Central memory CD8-positive, alpha-beta T cell (primary cell): ENCODE data around the gene MAMDC2.
"Not testable (repeated sequence)": the region's sequence is repeated elsewhere in the genome, so short reads cannot be mapped to it uniquely, and the experiment has no call there.

Experiments
- ATAC-seq: fragments of 150-1000 bp; cut with Tn5 transposase; replicated peaks from 2 replicates; pipeline ENCODE4 v1.10.0; 2022; ENCODE audit warnings: mild to moderate bottlenecking, moderate FRiP score, moderate number of reproducible peaks; ENCODE audit not compliant: poor library complexity, severe bottlenecking; ENCODE audit errors: extremely low read depth
- DNase-seq, 2 donors: peaks; one replicate each; pipeline ENCODE4 v3.0.0; 2021; ENCODE audit warnings: low spot score in 2 of 2
- H3K27ac Mint-ChIP-seq: one replicate; pipeline ENCODE4 v1.8.0; 2022; ENCODE audit warnings: low read depth, mild to moderate bottlenecking, moderate library complexity, mixed read lengths
- H3K27me3 Mint-ChIP-seq: one replicate; pipeline ENCODE4 v1.8.0; 2022; ENCODE audit warnings: mixed read lengths
- H3K36me3 Mint-ChIP-seq: one replicate; pipeline ENCODE4 v1.8.0; 2022; ENCODE audit warnings: mild to moderate bottlenecking, moderate library complexity, mixed read lengths; ENCODE audit not compliant: insufficient read depth
- H3K4me1 Mint-ChIP-seq: one replicate; pipeline ENCODE4 v1.8.0; 2022; ENCODE audit warnings: mixed read lengths
- H3K4me3 Mint-ChIP-seq: one replicate; pipeline ENCODE4 v1.8.0; 2022; ENCODE audit warnings: mild to moderate bottlenecking, moderate library complexity, mixed read lengths
- H3K9me3 Mint-ChIP-seq: one replicate; pipeline ENCODE4 v1.8.0; 2022; ENCODE audit warnings: mixed read lengths

MAMDC2 gene

DNA sequence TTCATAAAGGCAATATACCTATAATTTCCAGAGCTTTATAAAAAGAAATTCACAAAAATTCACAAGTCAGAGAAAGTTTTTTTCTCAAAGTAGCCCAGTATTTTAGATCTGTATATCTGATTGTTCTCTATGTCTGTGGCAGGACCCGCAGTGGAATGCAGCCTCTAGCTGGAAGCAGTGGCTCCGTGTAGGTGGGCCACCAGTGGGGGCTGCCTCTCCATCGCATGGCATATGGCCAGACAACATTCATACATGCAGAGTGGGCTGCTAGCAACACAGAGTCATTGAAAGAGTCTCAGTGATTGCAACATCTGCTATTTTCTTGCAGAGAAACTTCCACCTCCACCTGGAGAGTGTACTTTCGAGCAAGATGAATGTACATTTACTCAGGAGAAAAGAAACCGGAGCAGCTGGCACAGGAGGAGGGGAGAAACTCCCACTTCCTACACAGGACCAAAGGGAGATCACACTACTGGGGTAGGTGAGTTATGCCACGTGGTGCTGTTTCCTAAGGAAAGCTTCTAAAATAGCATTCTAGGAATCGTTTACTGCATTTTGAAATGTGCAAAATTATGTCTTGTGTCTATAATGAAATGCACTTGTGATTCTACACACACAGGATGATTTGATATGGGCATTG, 126.6 kb downstream of the MAMDC2 start:
- DNase-seq (no peak), ATAC-seq (no peak)
- Mint-ChIP-seq H3K27me3 (peaks cover 20% of the 10 kb centered on the region), H3K27ac (no peak overlapping the region), H3K4me1 (no peaks in the 10 kb centered on the region), H3K4me3 (no peak overlapping the region), H3K36me3 (no peaks in the 10 kb centered on the region), H3K9me3 (no peaks in the 10 kb centered on the region)

DNA sequence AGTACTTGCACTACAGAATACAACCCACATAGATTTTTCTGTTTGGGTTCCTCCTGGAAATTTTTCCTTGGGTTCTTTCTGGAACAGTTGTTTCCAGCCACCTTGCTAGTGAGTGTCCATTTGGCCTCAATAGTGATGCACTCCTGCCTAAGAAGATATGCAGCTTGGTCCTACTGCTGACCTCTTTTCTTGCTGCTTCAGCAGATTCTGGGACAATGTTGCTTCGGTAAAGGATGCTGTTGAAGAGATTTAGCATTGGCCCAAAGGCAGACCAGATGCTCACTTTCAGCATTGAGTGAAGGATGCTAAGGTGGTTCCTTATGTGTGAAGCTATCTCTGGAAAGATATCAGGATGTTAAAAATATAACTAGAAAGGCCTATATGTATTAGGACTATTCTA, 128.9 kb downstream of the MAMDC2 start:
- Mint-ChIP-seq H3K27me3 (peaks cover 20% of the 10 kb centered on the region), H3K27ac (no peak overlapping the region), H3K9me3 (no peaks in the 10 kb centered on the region), H3K36me3 (no peaks in the 10 kb centered on the region), H3K4me3 (no peak overlapping the region), H3K4me1 (no peaks in the 10 kb centered on the region)
- ATAC-seq (no peak), DNase-seq (no peak)

DNA sequence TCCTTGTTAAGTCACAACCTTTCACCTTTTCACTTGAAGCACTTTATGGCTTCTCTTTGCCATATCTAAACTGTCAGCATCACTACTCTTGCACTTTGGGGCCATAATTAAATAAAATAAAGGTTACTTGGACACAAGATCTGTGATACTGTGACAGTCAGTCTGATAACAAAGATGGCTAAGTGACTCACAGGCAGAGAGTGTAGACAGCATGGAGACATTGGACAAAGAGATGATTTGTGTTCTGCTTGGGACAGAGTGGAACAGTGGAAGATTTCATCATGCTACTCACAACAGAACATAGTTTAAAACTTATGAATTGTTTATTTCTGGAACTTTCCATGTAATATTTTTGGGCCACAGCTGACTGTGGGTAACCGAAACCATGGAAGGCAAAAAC, 133.5 kb downstream of the MAMDC2 start:
- Mint-ChIP-seq H3K4me3 (no peak overlapping the region), H3K27ac (no peak overlapping the region), H3K27me3 (peaks cover 9% of the 10 kb centered on the region), H3K36me3 (no peaks in the 10 kb centered on the region), H3K4me1 (no peaks in the 10 kb centered on the region), H3K9me3 (peaks cover 5% of the 10 kb centered on the region)
- DNase-seq (no peak), ATAC-seq (no peak)

DNA sequence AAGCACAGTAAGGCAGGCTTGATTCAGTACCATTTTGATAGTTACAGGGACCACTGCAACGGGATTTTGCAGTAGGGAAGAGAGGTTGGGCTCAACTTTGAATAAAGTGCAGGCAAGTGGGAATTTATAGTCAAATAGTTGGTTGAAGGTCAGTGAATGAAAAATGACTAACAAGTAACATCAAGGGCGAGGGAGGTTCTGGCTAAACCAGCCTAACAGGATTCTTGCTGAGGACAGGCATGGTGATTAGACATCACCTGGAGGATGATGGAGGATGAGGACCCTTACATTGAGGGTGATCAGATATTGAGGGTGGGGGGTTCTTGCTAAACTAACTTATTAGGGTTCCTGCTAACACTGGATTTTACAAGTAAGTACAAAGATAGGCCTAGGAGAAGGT, 149.1 kb downstream of the MAMDC2 start:
- H3K36me3 Mint-ChIP-seq = no peaks in the 10 kb centered on the region
- no peak for DNase-seq

DNA sequence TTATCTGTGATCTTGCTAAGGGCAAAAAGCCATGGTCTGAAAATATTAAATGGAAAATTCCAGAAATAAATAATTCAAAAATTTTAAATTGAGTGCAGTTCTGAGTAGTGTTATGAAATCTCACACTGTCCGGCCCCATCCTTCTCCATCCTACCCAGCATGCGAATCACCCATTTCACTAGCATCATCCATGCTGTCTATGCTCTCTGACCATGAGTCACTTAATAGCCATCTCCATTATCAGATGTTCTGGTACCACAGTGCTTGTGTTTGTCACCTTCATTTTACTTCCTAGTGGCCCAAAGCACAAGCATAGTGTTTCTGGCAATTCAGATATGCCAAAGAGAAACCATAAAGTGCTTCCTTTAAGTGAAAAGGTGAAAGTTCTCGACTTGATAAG, 151.8 kb downstream of the MAMDC2 start:
- Mint-ChIP-seq H3K4me3 (no peak overlapping the region), H3K27me3 (peaks cover 37% of the 10 kb centered on the region), H3K27ac (no peak overlapping the region), H3K36me3 (no peaks in the 10 kb centered on the region), H3K4me1 (no peaks in the 10 kb centered on the region), H3K9me3 (no peaks in the 10 kb centered on the region)
- ATAC-seq = no peak
- no peak for DNase-seq

More for the DNA sequence above, 149.1 kb downstream of the MAMDC2 start:
- Mint-ChIP-seq H3K4me1 (no peaks in the 10 kb centered on the region), H3K4me3 (no peak overlapping the region), H3K9me3 (peaks cover 6% of the 10 kb centered on the region), H3K27me3 (peaks cover 50% of the 10 kb centered on the region), H3K27ac (no peak overlapping the region)
- no peak for ATAC-seq

DNA sequence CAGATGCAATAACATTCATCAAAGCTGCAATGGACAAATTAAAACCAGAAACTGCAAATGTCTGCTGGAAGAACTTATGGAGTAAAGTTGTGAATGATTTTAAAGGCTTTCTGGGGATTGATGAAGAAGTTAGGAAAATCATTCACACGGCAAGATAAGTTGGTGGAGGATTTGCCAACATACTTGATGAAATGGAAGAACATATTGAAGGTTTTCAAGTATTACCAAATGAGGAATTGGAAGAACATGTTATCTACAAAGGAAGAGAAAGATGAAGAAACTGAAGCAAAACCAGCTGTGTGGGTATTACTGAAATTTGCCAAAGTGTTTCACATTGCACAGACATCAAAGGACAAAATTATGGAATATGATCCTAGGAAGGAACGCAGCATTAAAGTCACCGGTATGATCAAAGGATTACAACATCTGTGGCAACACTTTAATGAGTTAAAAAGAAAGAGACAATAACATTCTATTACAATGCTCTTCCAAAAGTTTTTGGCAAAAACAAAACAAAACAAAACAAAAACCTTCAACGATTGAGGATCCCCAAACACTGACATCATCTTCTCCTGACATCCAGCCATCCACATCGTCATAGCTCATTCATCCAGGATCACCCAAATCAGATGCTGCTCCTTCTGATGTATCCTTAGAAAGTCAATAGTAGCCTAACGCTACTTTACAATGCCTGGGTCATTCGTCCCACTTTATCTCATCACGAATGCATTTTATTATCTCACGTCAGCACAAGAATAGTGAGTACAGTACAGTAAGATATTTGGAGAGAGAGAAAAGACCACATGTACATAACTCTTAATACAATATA, 153.8 kb downstream of the MAMDC2 start:
- ATAC-seq (no peak), DNase-seq (no peak)
- Mint-ChIP-seq H3K9me3 (no peaks in the 10 kb centered on the region), H3K36me3 (no peaks in the 10 kb centered on the region), H3K4me1 (no peaks in the 10 kb centered on the region), H3K4me3 (no peak overlapping the region), H3K27me3 (peaks cover 24% of the 10 kb centered on the region), H3K27ac (no peak overlapping the region)

DNA sequence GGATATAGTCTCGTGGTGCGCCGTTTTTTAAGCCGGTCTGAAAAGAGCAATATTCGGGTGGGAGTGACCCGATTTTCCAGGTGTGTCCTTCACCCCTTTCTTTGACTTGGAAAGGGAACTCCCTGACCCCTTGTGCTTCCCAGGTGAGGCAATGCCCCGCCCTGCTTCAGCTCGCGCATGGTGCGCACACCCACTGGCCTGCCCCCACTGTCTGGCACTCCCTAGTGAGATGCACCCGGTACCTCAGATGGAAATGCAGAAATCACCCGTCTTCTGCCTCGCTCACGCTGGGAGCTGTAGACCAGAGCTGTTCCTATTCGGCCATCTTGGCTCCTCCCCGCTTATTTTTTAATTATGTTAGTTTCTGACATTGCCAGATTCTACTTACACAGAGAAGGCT, 161.1 kb downstream of the MAMDC2 start:
- not testable (repeated sequence) for H3K4me3 Mint-ChIP-seq, ATAC-seq, H3K4me1 Mint-ChIP-seq, H3K9me3 Mint-ChIP-seq, H3K36me3 Mint-ChIP-seq, H3K27ac Mint-ChIP-seq, DNase-seq
- peaks cover 10% of the 10 kb centered on the region for H3K27me3 Mint-ChIP-seq

DNA sequence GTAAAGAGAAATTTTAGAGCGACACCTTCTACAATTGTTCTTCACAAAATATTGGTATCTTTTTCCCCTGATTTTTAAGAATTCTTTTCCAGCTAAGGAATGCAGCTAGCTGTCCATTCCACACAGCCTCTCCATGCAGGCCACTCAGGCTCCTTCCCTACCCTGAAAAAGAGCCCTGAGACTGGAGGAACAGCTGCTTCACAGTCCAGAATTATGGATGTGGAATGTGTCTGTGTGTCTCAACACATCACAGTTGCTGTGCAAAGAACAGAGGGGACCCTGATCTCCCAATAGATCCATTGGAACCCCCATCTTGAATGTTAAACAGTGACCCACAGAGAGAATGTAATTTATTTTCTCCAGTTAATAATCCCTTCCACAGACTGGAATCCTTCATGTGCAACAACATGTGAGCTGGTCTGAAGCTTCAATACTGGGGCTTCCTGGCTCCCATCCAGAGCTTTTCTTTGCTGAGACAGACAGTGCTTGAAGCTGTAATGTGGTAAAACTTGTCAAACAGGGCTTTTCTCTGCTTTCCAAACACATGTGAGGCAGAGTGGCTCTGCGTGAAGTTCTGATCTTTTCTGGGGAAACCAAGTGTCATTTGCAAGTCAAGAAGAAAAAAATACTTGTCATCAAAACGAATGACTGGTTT, 161.8 kb downstream of the MAMDC2 start:
- DNase-seq = no peak
- Mint-ChIP-seq H3K9me3 (peaks cover 7% of the 10 kb centered on the region), H3K27ac (no peak overlapping the region), H3K27me3 (peaks cover 18% of the 10 kb centered on the region), H3K36me3 (peaks cover 1% of the 10 kb centered on the region), H3K4me1 (no peaks in the 10 kb centered on the region), H3K4me3 (no peak overlapping the region)
- no peak for ATAC-seq

DNA sequence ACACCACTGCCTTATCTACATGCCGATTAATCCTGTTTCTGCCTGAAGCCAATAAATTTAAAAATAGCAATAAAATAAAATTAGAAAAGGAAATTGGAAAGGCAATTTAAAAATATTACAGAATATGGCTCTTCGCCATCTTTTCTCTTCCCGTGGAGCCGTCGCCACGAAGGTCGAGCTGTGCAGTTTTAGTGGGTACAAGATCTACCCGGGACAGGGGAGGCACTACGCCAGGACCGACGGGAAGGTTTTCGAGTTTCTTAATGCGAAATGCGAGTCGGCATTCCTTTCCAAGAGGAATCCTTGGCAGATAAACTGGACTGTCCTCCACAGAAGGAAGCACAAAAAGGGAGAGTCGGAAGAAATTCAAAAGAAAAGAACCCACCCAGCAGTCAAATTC, 173.4 kb downstream of the MAMDC2 start:
- ATAC-seq = no peak
- DNase-seq = no peak
- Mint-ChIP-seq H3K4me3 (no peak overlapping the region), H3K9me3 (peaks cover 11% of the 10 kb centered on the region), H3K36me3 (no peaks in the 10 kb centered on the region), H3K4me1 (no peaks in the 10 kb centered on the region), H3K27ac (no peak overlapping the region), H3K27me3 (peaks cover 9% of the 10 kb centered on the region)

DNA sequence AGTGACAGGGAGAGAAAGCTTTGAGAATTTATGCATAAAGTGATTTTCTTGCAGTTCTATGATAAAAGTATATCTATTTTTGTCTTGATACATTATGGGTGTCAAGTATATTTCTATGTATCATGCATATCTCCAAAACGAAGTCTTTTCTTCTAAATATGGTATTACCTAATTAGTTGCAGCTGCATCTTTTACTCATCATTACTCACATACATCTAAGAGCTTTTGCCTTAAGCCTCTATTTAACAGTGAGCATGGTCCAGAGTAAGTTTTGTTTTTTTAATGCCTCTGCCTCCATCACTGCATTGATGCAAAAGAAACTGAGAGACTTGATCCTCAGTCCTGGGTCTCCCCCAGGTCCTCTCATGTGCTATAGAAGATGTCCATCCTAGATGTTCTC, 175.1 kb downstream of the MAMDC2 start:
- Mint-ChIP-seq H3K4me1 (no peaks in the 10 kb centered on the region), H3K9me3 (peaks cover 11% of the 10 kb centered on the region), H3K27ac (no peak overlapping the region), H3K27me3 (peaks cover 5% of the 10 kb centered on the region), H3K4me3 (no peak overlapping the region), H3K36me3 (no peaks in the 10 kb centered on the region)
- DNase-seq (no peak), ATAC-seq (no peak)

DNA sequence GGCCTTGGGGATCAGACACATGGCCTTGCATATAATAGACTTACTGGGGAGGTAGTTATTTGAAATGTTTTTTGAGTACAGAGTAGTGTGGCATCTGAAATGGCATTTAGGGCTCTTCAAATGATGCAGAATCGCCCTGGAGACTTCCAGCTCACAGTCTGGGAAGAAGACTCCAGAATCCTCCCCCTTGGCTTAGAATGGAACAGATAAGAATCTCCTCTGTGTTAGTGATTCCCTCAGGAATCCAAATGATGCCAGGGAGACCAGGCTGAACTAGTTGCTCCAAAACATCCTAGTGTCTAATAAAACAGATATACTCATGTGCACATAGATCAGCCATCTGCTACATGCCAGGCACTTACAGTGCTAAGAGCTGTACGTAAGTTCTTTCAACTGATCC, 176.6 kb downstream of the MAMDC2 start:
- no peaks in the 10 kb centered on the region for H3K9me3 Mint-ChIP-seq
- no peak overlapping the region for H3K4me3 Mint-ChIP-seq
- no peaks in the 10 kb centered on the region for H3K36me3 Mint-ChIP-seq
- no peak for DNase-seq
- no peaks in the 10 kb centered on the region for H3K4me1 Mint-ChIP-seq
- no peaks in the 10 kb centered on the region for H3K27me3 Mint-ChIP-seq
- ATAC-seq = no peak
- no peak overlapping the region for H3K27ac Mint-ChIP-seq

DNA sequence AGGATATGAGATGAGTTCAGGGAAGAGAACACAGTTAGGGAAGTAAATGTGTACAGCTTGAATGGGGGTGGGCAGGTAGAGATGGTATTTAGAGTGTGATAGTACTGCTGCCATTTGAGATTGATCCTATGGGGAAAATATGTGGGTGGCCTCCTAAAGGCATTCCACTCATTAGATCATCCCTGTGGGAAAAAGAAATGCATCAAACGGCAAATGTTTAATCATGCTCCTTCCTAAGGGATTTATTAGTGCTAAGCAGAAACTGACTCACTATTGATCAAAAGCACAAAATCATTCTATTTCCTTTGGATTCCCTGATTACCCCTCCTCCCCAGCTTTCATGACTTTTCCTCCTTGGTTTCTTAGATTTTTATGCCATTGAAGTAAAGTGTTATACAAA, 178.7 kb downstream of the MAMDC2 start:
- Mint-ChIP-seq H3K4me1 (no peaks in the 10 kb centered on the region), H3K27ac (no peak overlapping the region), H3K9me3 (no peaks in the 10 kb centered on the region), H3K4me3 (no peak overlapping the region), H3K27me3 (no peaks in the 10 kb centered on the region), H3K36me3 (no peaks in the 10 kb centered on the region)
- DNase-seq = no peak
- ATAC-seq = no peak

DNA sequence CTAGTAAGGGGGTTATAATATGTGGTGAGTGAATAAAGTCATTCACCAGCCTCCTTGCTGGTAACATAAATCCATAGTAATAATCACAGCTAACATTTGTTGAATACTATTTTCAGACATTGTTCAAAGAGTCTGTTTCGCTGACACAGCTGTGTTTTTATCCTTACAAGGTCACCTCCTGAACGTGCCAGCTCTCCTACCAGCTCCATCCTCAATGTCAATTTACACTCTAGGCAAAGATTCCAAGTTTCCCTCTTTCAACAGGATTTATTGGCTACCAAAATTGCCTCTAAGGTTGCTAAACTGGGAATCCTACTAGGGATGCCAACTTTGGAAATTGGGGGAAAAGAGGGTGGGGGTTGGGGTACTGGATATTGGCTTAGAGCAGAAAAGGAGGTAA, 184.5 kb downstream of the MAMDC2 start:
- no peak for ATAC-seq
- H3K27me3 Mint-ChIP-seq = peaks cover 9% of the 10 kb centered on the region

More for the DNA sequence above, 184.5 kb downstream of the MAMDC2 start:
- no peaks in the 10 kb centered on the region for H3K4me1 Mint-ChIP-seq
- no peak for DNase-seq
- H3K9me3 Mint-ChIP-seq = no peaks in the 10 kb centered on the region
- no peak overlapping the region for H3K27ac Mint-ChIP-seq
- no peaks in the 10 kb centered on the region for H3K36me3 Mint-ChIP-seq
- H3K4me3 Mint-ChIP-seq = no peak overlapping the region
